ENCODE data around the gene TXNRD2. TPM values are rescaled to one million over a fixed set of nuclear protein-coding genes. Genes with fewer than 3 reads are reported as not detected.

The TXNRD2 gene
- polyA plus RNA-seq, 1 donor from 2014 or later = 4.1 TPM

GRCh38 chr22:19859861-19860510, 81.6 kb downstream of the TXNRD2 start:
- no peak overlapping the region for H3K9ac ChIP-seq (ENCODE audit: low read length)

GRCh38 chr22:19857382-19857781, 84.2 kb downstream of the TXNRD2 start:
- H3K9ac ChIP-seq (ENCODE audit: low read length) = no peak overlapping the region
- no peaks in the 10 kb centered on the region for H3K27me3 ChIP-seq (ENCODE audit: insufficient read depth, low read depth, low read length)
- H3K9me2 ChIP-seq (ENCODE audit: insufficient read depth, low read length) = no peaks in the 10 kb centered on the region
- H3K4me3 ChIP-seq (ENCODE audit: low read length) = no peak overlapping the region
- H3K9me3 ChIP-seq (ENCODE audit: low read length) = no peaks in the 10 kb centered on the region
- peaks cover 27% of the 10 kb centered on the region for H3K79me2 ChIP-seq (replicated peaks; ENCODE audit: insufficient read depth, low read length)
- TF ChIP-seq REST (IDR thresholded peaks at IDR 0.05; ENCODE audit: borderline replicate concordance) = no peak
- no peak overlapping the region for H3K4me2 ChIP-seq (ENCODE audit: low read length)
- no peak overlapping the region for H2AFZ ChIP-seq (ENCODE audit: low read depth, low read length)
- H4K20me1 ChIP-seq (ENCODE audit: insufficient read depth) = no peaks in the 10 kb centered on the region
- no peak overlapping the region for H3K27ac ChIP-seq (ENCODE audit: low read length)
- no peaks in the 10 kb centered on the region for H3F3A ChIP-seq (ENCODE audit: insufficient read depth, low read length, poor library complexity, severe bottlenecking)
- H3K36me3 ChIP-seq (ENCODE audit: insufficient read depth, low read length) = no peaks in the 10 kb centered on the region

More at GRCh38 chr22:19859861-19860510, 81.6 kb downstream of the TXNRD2 start:
- H3K9me3 ChIP-seq (ENCODE audit: low read length) = no peaks in the 10 kb centered on the region
- TF ChIP-seq TAF1 (IDR thresholded peaks at IDR 0.05; ENCODE audit: low read depth) (no peak), CTCF (IDR thresholded peaks at IDR 0.05; ENCODE audit: poor library complexity, severe bottlenecking) (no peak), EP300 (conservative IDR thresholded peaks at IDR 0.05; ENCODE audit: poor library complexity, severe bottlenecking) (no peak), REST (IDR thresholded peaks at IDR 0.05; ENCODE audit: borderline replicate concordance) (no peak), POLR2AphosphoS5 (IDR thresholded peaks at IDR 0.05) (no peak), SMC3 (conservative IDR thresholded peaks at IDR 0.05; ENCODE audit: poor library complexity) (no peak), MXI1 (conservative IDR thresholded peaks at IDR 0.05; ENCODE audit: poor library complexity, severe bottlenecking) (no peak), RAD21 (conservative IDR thresholded peaks at IDR 0.05) (no peak), EZH2 (IDR thresholded peaks at IDR 0.05; ENCODE audit: borderline replicate concordance, insufficient read depth, low read length, poor library complexity, severe bottlenecking) (no peak)
- no peak overlapping the region for H2AFZ ChIP-seq (ENCODE audit: low read depth, low read length)
- H3K27me3 ChIP-seq (ENCODE audit: insufficient read depth, low read depth, low read length) = no peaks in the 10 kb centered on the region
- no peak overlapping the region for H3K4me3 ChIP-seq (ENCODE audit: low read length)
- H3K4me2 ChIP-seq (ENCODE audit: low read length) = no peak overlapping the region
- H3K36me3 ChIP-seq (ENCODE audit: insufficient read depth, low read length) = no peaks in the 10 kb centered on the region
- H3F3A ChIP-seq (ENCODE audit: insufficient read depth, low read length, poor library complexity, severe bottlenecking) = no peaks in the 10 kb centered on the region
- no peaks in the 10 kb centered on the region for H3K9me2 ChIP-seq (ENCODE audit: insufficient read depth, low read length)
- H4K20me1 ChIP-seq (ENCODE audit: insufficient read depth) = no peaks in the 10 kb centered on the region
- peaks cover 8% of the 10 kb centered on the region for H3K79me2 ChIP-seq (replicated peaks; ENCODE audit: insufficient read depth, low read length)
- no peak overlapping the region for H3K27ac ChIP-seq (ENCODE audit: low read length)
